ENCODE data around the gene PPP1R10. TPM values are rescaled to one million over a fixed set of nuclear protein-coding genes. Genes with fewer than 3 reads are reported as not detected.
A peak's percentile ranks its signal among the peaks of the same experiment; 100 is the strongest.

Gene PPP1R10
- total and polyA plus RNA-seq, 2 of the 13 experiments (the other 11 are each of a cell fraction or from before 2014, with no cell fraction given), result 26.3 to 38.4 TPM

GRCh38 chr6:30647242-30648116 lies 30.4 kb upstream of the PPP1R10 start (continued):
- TF ChIP-seq TOE1 (CRISPR knock-in tag; IDR thresholded peaks at IDR 0.05) (peak; percentile 70), ATF5 (CRISPR knock-in tag; IDR thresholded peaks at IDR 0.05; ENCODE audit: low read depth) (no peak), SNAPC5 (CRISPR knock-in tag; IDR thresholded peaks at IDR 0.05; ENCODE audit: borderline replicate concordance) (no peak), ZBTB26 (CRISPR knock-in tag; IDR thresholded peaks at IDR 0.05; ENCODE audit: borderline replicate concordance) (peak; percentile 50), SALL2 (CRISPR knock-in tag; IDR thresholded peaks at IDR 0.05) (peak; percentile 100), PITX1 (CRISPR knock-in tag; IDR thresholded peaks at IDR 0.05) (peak; percentile 53), ELF3 (CRISPR knock-in tag; IDR thresholded peaks at IDR 0.05) (peak; percentile 38), ZNF749 (CRISPR knock-in tag; IDR thresholded peaks at IDR 0.05; ENCODE audit: borderline replicate concordance) (peak; percentile 48; the same call in 1 of the 2 replicates), FOXA3 (CRISPR knock-in tag; IDR thresholded peaks at IDR 0.05) (peak; percentile 33; the same call in 1 of the 2 replicates), ZNF253 (CRISPR knock-in tag; IDR thresholded peaks at IDR 0.05; ENCODE audit: borderline replicate concordance) (no peak; the same call in 1 of the 2 replicates), MEF2D (CRISPR knock-in tag; IDR thresholded peaks at IDR 0.05) (peak; percentile 83), TRIM22 (IDR thresholded peaks at IDR 0.05) (no peak)
- TF ChIP-seq, protein P1, sequence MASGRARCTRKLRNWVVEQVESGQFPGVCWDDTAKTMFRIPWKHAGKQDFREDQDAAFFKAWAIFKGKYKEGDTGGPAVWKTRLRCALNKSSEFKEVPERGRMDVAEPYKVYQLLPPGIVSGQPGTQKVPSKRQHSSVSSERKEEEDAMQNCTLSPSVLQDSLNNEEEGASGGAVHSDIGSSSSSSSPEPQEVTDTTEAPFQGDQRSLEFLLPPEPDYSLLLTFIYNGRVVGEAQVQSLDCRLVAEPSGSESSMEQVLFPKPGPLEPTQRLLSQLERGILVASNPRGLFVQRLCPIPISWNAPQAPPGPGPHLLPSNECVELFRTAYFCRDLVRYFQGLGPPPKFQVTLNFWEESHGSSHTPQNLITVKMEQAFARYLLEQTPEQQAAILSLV (CRISPR knock-in tag; IDR thresholded peaks at IDR 0.05; ENCODE audit: borderline replicate concordance), result peak; percentile 96
- TF ChIP-seq, protein P2, sequence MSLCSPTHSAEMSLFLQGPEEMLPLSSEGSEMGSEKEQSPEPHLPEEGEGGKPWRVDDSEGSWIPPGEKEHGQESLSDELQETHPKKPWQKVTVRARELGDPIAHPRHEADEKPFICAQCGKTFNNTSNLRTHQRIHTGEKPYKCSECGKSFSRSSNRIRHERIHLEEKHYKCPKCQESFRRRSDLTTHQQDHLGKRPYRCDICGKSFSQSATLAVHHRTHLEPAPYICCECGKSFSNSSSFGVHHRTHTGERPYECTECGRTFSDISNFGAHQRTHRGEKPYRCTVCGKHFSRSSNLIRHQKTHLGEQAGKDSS (CRISPR knock-in tag; IDR thresholded peaks at IDR 0.05; ENCODE audit: borderline replicate concordance, low read depth), result peak; percentile 80
- TF ChIP-seq, protein P3, sequence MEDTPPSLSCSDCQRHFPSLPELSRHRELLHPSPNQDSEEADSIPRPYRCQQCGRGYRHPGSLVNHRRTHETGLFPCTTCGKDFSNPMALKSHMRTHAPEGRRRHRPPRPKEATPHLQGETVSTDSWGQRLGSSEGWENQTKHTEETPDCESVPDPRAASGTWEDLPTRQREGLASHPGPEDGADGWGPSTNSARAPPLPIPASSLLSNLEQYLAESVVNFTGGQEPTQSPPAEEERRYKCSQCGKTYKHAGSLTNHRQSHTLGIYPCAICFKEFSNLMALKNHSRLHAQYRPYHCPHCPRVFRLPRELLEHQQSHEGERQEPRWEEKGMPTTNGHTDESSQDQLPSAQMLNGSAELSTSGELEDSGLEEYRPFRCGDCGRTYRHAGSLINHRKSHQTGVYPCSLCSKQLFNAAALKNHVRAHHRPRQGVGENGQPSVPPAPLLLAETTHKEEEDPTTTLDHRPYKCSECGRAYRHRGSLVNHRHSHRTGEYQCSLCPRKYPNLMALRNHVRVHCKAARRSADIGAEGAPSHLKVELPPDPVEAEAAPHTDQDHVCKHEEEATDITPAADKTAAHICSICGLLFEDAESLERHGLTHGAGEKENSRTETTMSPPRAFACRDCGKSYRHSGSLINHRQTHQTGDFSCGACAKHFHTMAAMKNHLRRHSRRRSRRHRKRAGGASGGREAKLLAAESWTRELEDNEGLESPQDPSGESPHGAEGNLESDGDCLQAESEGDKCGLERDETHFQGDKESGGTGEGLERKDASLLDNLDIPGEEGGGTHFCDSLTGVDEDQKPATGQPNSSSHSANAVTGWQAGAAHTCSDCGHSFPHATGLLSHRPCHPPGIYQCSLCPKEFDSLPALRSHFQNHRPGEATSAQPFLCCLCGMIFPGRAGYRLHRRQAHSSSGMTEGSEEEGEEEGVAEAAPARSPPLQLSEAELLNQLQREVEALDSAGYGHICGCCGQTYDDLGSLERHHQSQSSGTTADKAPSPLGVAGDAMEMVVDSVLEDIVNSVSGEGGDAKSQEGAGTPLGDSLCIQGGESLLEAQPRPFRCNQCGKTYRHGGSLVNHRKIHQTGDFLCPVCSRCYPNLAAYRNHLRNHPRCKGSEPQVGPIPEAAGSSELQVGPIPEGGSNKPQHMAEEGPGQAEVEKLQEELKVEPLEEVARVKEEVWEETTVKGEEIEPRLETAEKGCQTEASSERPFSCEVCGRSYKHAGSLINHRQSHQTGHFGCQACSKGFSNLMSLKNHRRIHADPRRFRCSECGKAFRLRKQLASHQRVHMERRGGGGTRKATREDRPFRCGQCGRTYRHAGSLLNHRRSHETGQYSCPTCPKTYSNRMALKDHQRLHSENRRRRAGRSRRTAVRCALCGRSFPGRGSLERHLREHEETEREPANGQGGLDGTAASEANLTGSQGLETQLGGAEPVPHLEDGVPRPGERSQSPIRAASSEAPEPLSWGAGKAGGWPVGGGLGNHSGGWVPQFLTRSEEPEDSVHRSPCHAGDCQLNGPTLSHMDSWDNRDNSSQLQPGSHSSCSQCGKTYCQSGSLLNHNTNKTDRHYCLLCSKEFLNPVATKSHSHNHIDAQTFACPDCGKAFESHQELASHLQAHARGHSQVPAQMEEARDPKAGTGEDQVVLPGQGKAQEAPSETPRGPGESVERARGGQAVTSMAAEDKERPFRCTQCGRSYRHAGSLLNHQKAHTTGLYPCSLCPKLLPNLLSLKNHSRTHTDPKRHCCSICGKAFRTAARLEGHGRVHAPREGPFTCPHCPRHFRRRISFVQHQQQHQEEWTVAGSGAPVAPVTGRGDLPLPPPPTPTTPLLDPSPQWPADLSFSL (CRISPR knock-in tag; IDR thresholded peaks at IDR 0.05), result no peak
